CD14-positive monocyte (primary cell): ENCODE measurements around the gene PRR16. TPM values are rescaled to one million over a fixed set of nuclear protein-coding genes. Genes with fewer than 3 reads are reported as not detected.

Source experiments
- DNase-seq, 3 donors: peaks; one replicate each; pipeline ENCODE4 v3.0.0-alpha.2; 2011 to 2022
- H2AFZ ChIP-seq: 2 replicates; pipeline ENCODE4 v1.6.0; 2012; ENCODE audit warnings: mild to moderate bottlenecking, low read depth, low read length, inconsistent platforms; ENCODE audit not compliant: insufficient read depth, poor library complexity, severe bottlenecking
- H3K27ac ChIP-seq, 2 donors: 1 replicate in 1 of 2; 2 replicates in 1 of 2; pipeline ENCODE4 v1.5.1; 2012 to 2013; ENCODE audit warnings: low read length in 2 of 2, control low read depth in 1 of 2, inconsistent platforms in 1 of 2, low read depth in 1 of 2, mild to moderate bottlenecking in 1 of 2
- H3K27me3 ChIP-seq, 2 donors: one replicate each; pipeline versions ENCODE4 v1.6.0 to v1.6.1; 2011 to 2013; ENCODE audit warnings: low read length in 2 of 2; ENCODE audit not compliant: control insufficient read depth in 2 of 2, insufficient read depth in 2 of 2
- H3K36me3 ChIP-seq, 2 donors: replicated peaks in 1 of 2; 1 replicate in 1 of 2; 2 replicates in 1 of 2; pipeline versions ENCODE4 v1.5.1 to v1.6.1; 2012 to 2013; ENCODE audit warnings: low read length in 2 of 2, control low read depth in 1 of 2, inconsistent platforms in 1 of 2, mild to moderate bottlenecking in 1 of 2; ENCODE audit not compliant: insufficient read depth in 2 of 2, control insufficient read depth in 1 of 2
- H3K4me1 ChIP-seq, 2 donors: 1 replicate in 1 of 2; 2 replicates in 1 of 2; pipeline versions ENCODE4 v1.5.1 to v1.6.1; 2012 to 2013; ENCODE audit warnings: low read length in 2 of 2, control low read depth in 1 of 2, inconsistent platforms in 1 of 2, mild to moderate bottlenecking in 1 of 2, moderate library complexity in 1 of 2; ENCODE audit not compliant: insufficient read depth in 2 of 2, control insufficient read depth in 1 of 2
- H3K4me2 ChIP-seq: replicated peaks from 2 replicates; pipeline ENCODE3; 2012; ENCODE audit warnings: low read length, moderate library complexity, mild to moderate bottlenecking; ENCODE audit not compliant: poor library complexity, severe bottlenecking; ENCODE audit errors: extremely low read depth
- H3K4me3 ChIP-seq, 3 experiments: fragments of 200-600 bp in 1 of 3; sonication (generic) in 1 of 3; replicated peaks in 1 of 3; 1 replicate in 2 of 3; 2 replicates in 1 of 3; pipeline ENCODE4 v1.5.1; 2011 to 2013; ENCODE audit warnings: low read length in 3 of 3, mild to moderate bottlenecking in 3 of 3, control low read depth in 2 of 3, low read depth in 2 of 3, inconsistent platforms in 1 of 3, moderate library complexity in 1 of 3
- H3K79me2 ChIP-seq: 2 replicates; pipeline ENCODE4 v1.6.0; 2012; ENCODE audit warnings: mild to moderate bottlenecking, control low read depth, inconsistent platforms, low read length, moderate library complexity; ENCODE audit not compliant: insufficient read depth
- H3K9ac ChIP-seq: 2 replicates; pipeline ENCODE4 v1.6.0; 2017; ENCODE audit warnings: low read length, mild to moderate bottlenecking; ENCODE audit not compliant: insufficient read depth, poor library complexity, severe bottlenecking
- H3K9me3 ChIP-seq, 2 donors: replicated peaks in 1 of 2; 1 replicate in 1 of 2; 2 replicates in 1 of 2; pipeline versions ENCODE4 v1.5.1 to v1.6.1; 2012 to 2013; ENCODE audit warnings: low read length in 2 of 2, control low read depth in 1 of 2; ENCODE audit not compliant: control insufficient read depth in 1 of 2, insufficient read depth in 1 of 2
- H4K20me1 ChIP-seq: 2 replicates; pipeline ENCODE4 v1.6.0; 2012; ENCODE audit warnings: mild to moderate bottlenecking, low read length, control low read depth, moderate library complexity; ENCODE audit not compliant: insufficient read depth
- H3K27ac Mint-ChIP-seq, 7 donors: one replicate each; pipeline ENCODE4 v1.8.0; 2020; ENCODE audit warnings: mild to moderate bottlenecking in 7 of 7, mixed read lengths in 7 of 7, moderate library complexity in 6 of 7, inconsistent platforms in 2 of 7
- H3K27me3 Mint-ChIP-seq, 3 donors: one replicate each; pipeline ENCODE4 v1.8.0; 2021 to 2022; ENCODE audit warnings: low read depth in 3 of 3, mild to moderate bottlenecking in 3 of 3, mixed read lengths in 3 of 3, moderate library complexity in 3 of 3, inconsistent platforms in 1 of 3
- H3K36me3 Mint-ChIP-seq, 2 donors: one replicate each; pipeline ENCODE4 v1.8.0; 2020; ENCODE audit warnings: mixed read lengths in 2 of 2, inconsistent platforms in 1 of 2, mild to moderate bottlenecking in 1 of 2
- H3K4me1 Mint-ChIP-seq: one replicate; pipeline ENCODE4 v1.8.0; 2020; ENCODE audit warnings: mild to moderate bottlenecking, mixed read lengths
- H3K4me3 Mint-ChIP-seq, 2 donors: one replicate each; pipeline ENCODE4 v1.8.0; 2020; ENCODE audit warnings: mild to moderate bottlenecking in 2 of 2, mixed read lengths in 2 of 2, moderate library complexity in 1 of 2
- H3K9me3 Mint-ChIP-seq, 7 donors: one replicate each; pipeline ENCODE4 v1.8.0; 2020 to 2022; ENCODE audit warnings: mixed read lengths in 7 of 7, mild to moderate bottlenecking in 6 of 7, moderate library complexity in 6 of 7, inconsistent platforms in 2 of 7
- CTCF ChIP-seq: fragments of 200-600 bp; IDR thresholded peaks from one replicate; pipeline ENCODE4 v1.8.0; 2022; ENCODE audit warnings: antibody characterized with exemption, mild to moderate bottlenecking
- WGBS: methylation state at CpG from one replicate; pipeline ENCODE4 v1.1.5; 2013; ENCODE audit warnings: missing lambda C conversion rate; ENCODE audit not compliant: insufficient coverage; 5-methylcytosine and 5-hydroxymethylcytosine counted together
- intact Hi-C, 2 donors: fragments of 100-400 bp; cut with micrococcal nuclease; formaldehyde crosslinking; loops; one replicate each; pipeline versions ENCODE4 v1.15.0 to v1.15.1; 2023
- polyA plus RNA-seq, 3 donors: library from polyadenylated mRNA; depleted of rRNA in 1 of 3; unstranded in 2 of 3; stranded (reverse) in 1 of 3; fragments of 300-500 nt in 2 of 3; fragments of >200 nt in 1 of 3; fragmentation: Illumina TruSeq in 2 of 3; gene quantifications; 1 replicate in 2 of 3; 2 replicates in 1 of 3; pipeline ENCODE4 v1.2.3, GENCODE V29; 2012 to 2021

PRR16 gene
- polyA plus RNA-seq, 3 donors, result 0.14 to 0.74 (median 0.56) TPM

- no peak overlapping the region for H3K4me3 Mint-ChIP-seq
- intact Hi-C loops, result no loop called here
- DNase-seq, result no peak
- Histone ChIP-seq H3K27me3 (no peaks in the 10 kb centered on the region), H3K9ac (no peak overlapping the region), H2AFZ (no peak overlapping the region), H4K20me1 (no peaks in the 10 kb centered on the region), H3K4me2 (no peak overlapping the region), H3K79me2 (no peaks in the 10 kb centered on the region), H3K36me3 (no peaks in the 10 kb centered on the region), H3K27ac (no peak overlapping the region), H3K4me3 (no peak overlapping the region), H3K4me1 (no peaks in the 10 kb centered on the region), H3K9me3 (no peaks in the 10 kb centered on the region)
- TF ChIP-seq CTCF, result no peak
- peaks cover 5% of the 10 kb centered on the region for H3K4me1 Mint-ChIP-seq
- no peaks in the 10 kb centered on the region for H3K9me3 Mint-ChIP-seq
- 100% methylated on average over 1 of the region's 2 CpGs for WGBS
- H3K36me3 Mint-ChIP-seq, result no peaks in the 10 kb centered on the region
- no peak overlapping the region for H3K27ac Mint-ChIP-seq
- peaks cover 0 to 2% (median 0%) of the 10 kb centered on the region in 3 donors for H3K27me3 Mint-ChIP-seq
Measured at GRCh38 chr5:120544043-120544442, 79.9 kb downstream of the PRR16 start.

- Histone ChIP-seq H3K4me3 (no peak overlapping the region), H3K27ac (no peak overlapping the region), H2AFZ (no peak overlapping the region), H3K4me1 (no peaks in the 10 kb centered on the region), H3K36me3 (no peaks in the 10 kb centered on the region), H3K9ac (no peak overlapping the region), H3K79me2 (no peaks in the 10 kb centered on the region), H3K4me2 (no peak overlapping the region), H3K9me3 (no peaks in the 10 kb centered on the region), H4K20me1 (no peaks in the 10 kb centered on the region), H3K27me3 (no peaks in the 10 kb centered on the region)
- no peaks in the 10 kb centered on the region for H3K9me3 Mint-ChIP-seq
- intact Hi-C loops, result no loop called here
- H3K36me3 Mint-ChIP-seq, result no peaks in the 10 kb centered on the region
- no peak for TF ChIP-seq CTCF
- no peak overlapping the region for H3K27ac Mint-ChIP-seq
- no CpG with 5 or more reads among the region's 3 CpGs for WGBS
- H3K27me3 Mint-ChIP-seq, result peaks cover 0 to 2% (median 0%) of the 10 kb centered on the region in 3 donors
- H3K4me1 Mint-ChIP-seq, result peaks cover 5% of the 10 kb centered on the region
- DNase-seq, result no peak
- no peak overlapping the region for H3K4me3 Mint-ChIP-seq
Measured at GRCh38 chr5:120545007-120545406, 80.9 kb downstream of the PRR16 start.
